ENCODE data around the gene NQO2.

Gene NQO2

GRCh38 chr6:2977290-2977689, 22.4 kb upstream of the NQO2 start:
- Histone ChIP-seq H3K27me3 (ENCODE audit: insufficient read depth, low read length) (peaks cover 4% of the 10 kb centered on the region; the same call in 1 of the 2 replicates), H3F3A (ENCODE audit: insufficient read depth, low read length) (no peaks in the 10 kb centered on the region), H2AFZ (ENCODE audit: low read length) (no peak overlapping the region), H3K4me1 (ENCODE audit: insufficient read depth, low read length, severe bottlenecking) (no peaks in the 10 kb centered on the region), H3K4me2 (ENCODE audit: low read length) (no peak overlapping the region), H3K9me3 (ENCODE audit: low read length) (peaks cover 3% of the 10 kb centered on the region; the same call in 1 of the 2 replicates), H3K79me2 (ENCODE audit: insufficient read depth, low read length) (no peaks in the 10 kb centered on the region), H4K20me1 (ENCODE audit: insufficient read depth, low read length) (no peaks in the 10 kb centered on the region), H3K9ac (ENCODE audit: low read length) (no peak overlapping the region), H3K4me3 (ENCODE audit: low read depth, low read length, poor library complexity, severe bottlenecking) (no peak overlapping the region), H3K36me3 (ENCODE audit: insufficient read depth, low read length) (no peaks in the 10 kb centered on the region; the same call in 1 of the 2 replicates), H3K27ac (ENCODE audit: low read depth, low read length, poor library complexity, severe bottlenecking) (no peak overlapping the region), H3K9me2 (ENCODE audit: low read depth, low read length) (no peaks in the 10 kb centered on the region)
- TF ChIP-seq EZH2 (IDR thresholded peaks at IDR 0.05; ENCODE audit: borderline replicate concordance, low read length) (no peak), CTCF (IDR thresholded peaks at IDR 0.05; ENCODE audit: low read length) (no peak)

- no peaks in the 10 kb centered on the region; the same call in 1 of the 2 replicates for H3K36me3 ChIP-seq (ENCODE audit: insufficient read depth, low read length)
- H3K4me1 ChIP-seq (ENCODE audit: insufficient read depth, low read length, severe bottlenecking), result no peaks in the 10 kb centered on the region
- no peak overlapping the region for H3K4me3 ChIP-seq (ENCODE audit: low read depth, low read length, poor library complexity, severe bottlenecking)
- no peak overlapping the region for H3K9ac ChIP-seq (ENCODE audit: low read length)
- H3K27ac ChIP-seq (ENCODE audit: low read depth, low read length, poor library complexity, severe bottlenecking), result no peak overlapping the region
- no peak overlapping the region for H2AFZ ChIP-seq (ENCODE audit: low read length)
- H3K79me2 ChIP-seq (ENCODE audit: insufficient read depth, low read length), result no peaks in the 10 kb centered on the region
- no peaks in the 10 kb centered on the region for H4K20me1 ChIP-seq (ENCODE audit: insufficient read depth, low read length)
- H3K9me2 ChIP-seq (ENCODE audit: low read depth, low read length), result no peaks in the 10 kb centered on the region
- H3F3A ChIP-seq (ENCODE audit: insufficient read depth, low read length), result no peaks in the 10 kb centered on the region
- H3K4me2 ChIP-seq (ENCODE audit: low read length), result no peak overlapping the region
- H3K27me3 ChIP-seq (ENCODE audit: insufficient read depth, low read length), result peaks cover 4% of the 10 kb centered on the region; the same call in 1 of the 2 replicates
- H3K9me3 ChIP-seq (ENCODE audit: low read length), result peaks cover 3% of the 10 kb centered on the region; the same call in 1 of the 2 replicates
- TF ChIP-seq CTCF (IDR thresholded peaks at IDR 0.05; ENCODE audit: low read length) (no peak), EZH2 (IDR thresholded peaks at IDR 0.05; ENCODE audit: borderline replicate concordance, low read length) (no peak)
These were observed 21.7 kb upstream of the NQO2 start for GRCh38 chr6:2977799-2978590.

- no peak overlapping the region for H3K27ac ChIP-seq (ENCODE audit: low read depth, low read length, poor library complexity, severe bottlenecking)
- TF ChIP-seq EZH2 (IDR thresholded peaks at IDR 0.05; ENCODE audit: borderline replicate concordance, low read length) (no peak), CTCF (IDR thresholded peaks at IDR 0.05; ENCODE audit: low read length) (no peak)
- H3K9me3 ChIP-seq (ENCODE audit: low read length), result no peaks in the 10 kb centered on the region
- peaks cover 4% of the 10 kb centered on the region; the same call in 1 of the 2 replicates for H3K27me3 ChIP-seq (ENCODE audit: insufficient read depth, low read length)
- H3K9ac ChIP-seq (ENCODE audit: low read length), result no peak overlapping the region
- H2AFZ ChIP-seq (ENCODE audit: low read length), result no peak overlapping the region
- no peak overlapping the region for H3K4me3 ChIP-seq (ENCODE audit: low read depth, low read length, poor library complexity, severe bottlenecking)
- no peaks in the 10 kb centered on the region for H4K20me1 ChIP-seq (ENCODE audit: insufficient read depth, low read length)
- H3K9me2 ChIP-seq (ENCODE audit: low read depth, low read length), result no peaks in the 10 kb centered on the region
- no peaks in the 10 kb centered on the region for H3F3A ChIP-seq (ENCODE audit: insufficient read depth, low read length)
- H3K79me2 ChIP-seq (ENCODE audit: insufficient read depth, low read length), result no peaks in the 10 kb centered on the region
- H3K4me1 ChIP-seq (ENCODE audit: insufficient read depth, low read length, severe bottlenecking), result no peaks in the 10 kb centered on the region
- H3K4me2 ChIP-seq (ENCODE audit: low read length), result no peak overlapping the region
- no peaks in the 10 kb centered on the region; the same call in 1 of the 2 replicates for H3K36me3 ChIP-seq (ENCODE audit: insufficient read depth, low read length)
These were observed 20.8 kb upstream of the NQO2 start for GRCh38 chr6:2978923-2979322.
